Loucy (cell line): Measurements from ENCODE around the gene TMC2.

Experiments
- H2AFZ ChIP-seq: fragments of 200-600 bp; sonication (generic); 2 replicates; pipeline ENCODE4 v1.6.0; 2016; ENCODE audit warnings: antibody characterized with exemption, mild to moderate bottlenecking, low read length, moderate library complexity
- H3F3A ChIP-seq: fragments of 200-600 bp; 2 replicates; pipeline ENCODE4 v1.6.0; 2016; ENCODE audit warnings: antibody characterized with exemption, low read depth, mild to moderate bottlenecking
- H3K27me3 ChIP-seq: fragments of 200-600 bp; sonication (generic); 2 replicates; pipeline ENCODE4 v1.6.1; 2014; ENCODE audit warnings: low read length, mild to moderate bottlenecking; ENCODE audit not compliant: insufficient read depth, poor library complexity, severe bottlenecking
- H3K36me3 ChIP-seq: fragments of 200-600 bp; sonication (generic); 2 replicates; pipeline ENCODE4 v1.6.1; 2016; ENCODE audit warnings: low read length; ENCODE audit not compliant: insufficient read depth
- H3K4me1 ChIP-seq: fragments of 200-600 bp; sonication (generic); 2 replicates; pipeline ENCODE4 v1.5.1; 2014; ENCODE audit warnings: low read length, mild to moderate bottlenecking; ENCODE audit not compliant: insufficient read depth, poor library complexity, severe bottlenecking
- H3K4me2 ChIP-seq: fragments of 200-600 bp; sonication (generic); 2 replicates; pipeline ENCODE4 v1.6.0; 2014; ENCODE audit warnings: antibody characterized with exemption, low read length, low read depth, mild to moderate bottlenecking; ENCODE audit not compliant: poor library complexity, severe bottlenecking
- H3K4me3 ChIP-seq: fragments of 200-600 bp; sonication (generic); 2 replicates; pipeline ENCODE4 v1.5.1; 2014; ENCODE audit warnings: low read length, mild to moderate bottlenecking, mixed read lengths; ENCODE audit not compliant: poor library complexity, severe bottlenecking
- H3K79me2 ChIP-seq: fragments of 200-600 bp; sonication (generic); 2 replicates; pipeline ENCODE4 v1.6.1; 2014; ENCODE audit warnings: low read length; ENCODE audit not compliant: insufficient read depth
- H3K9ac ChIP-seq: fragments of 200-600 bp; sonication (generic); 2 replicates; pipeline ENCODE4 v1.6.0; 2014; ENCODE audit warnings: mild to moderate bottlenecking, low read depth, low read length, moderate library complexity; ENCODE audit not compliant: poor library complexity, severe bottlenecking
- H3K9me2 ChIP-seq: fragments of 200-600 bp; sonication (generic); replicated peaks from 2 replicates; pipeline ENCODE4 v1.6.1; 2016; ENCODE audit warnings: low read depth, low read length, mixed read lengths
- H3K9me3 ChIP-seq: fragments of 200-600 bp; sonication (generic); 2 replicates; pipeline ENCODE4 v1.6.1; 2014; ENCODE audit warnings: mild to moderate bottlenecking, antibody characterized with exemption, low read length, low read depth; ENCODE audit not compliant: insufficient read depth
- H4K20me1 ChIP-seq: fragments of 200-600 bp; sonication (generic); 2 replicates; pipeline ENCODE4 v1.6.0; 2014; ENCODE audit warnings: antibody characterized with exemption, low read length, mild to moderate bottlenecking; ENCODE audit not compliant: insufficient read depth, poor library complexity, severe bottlenecking
- EZH2phosphoT487 ChIP-seq: fragments of 200-600 bp; IDR thresholded peaks from 2 replicates; pipeline ENCODE4 v1.6.1; 2018; ENCODE audit warnings: antibody characterized with exemption, mild to moderate bottlenecking, moderate library complexity, borderline replicate concordance
- TF ChIP-seq, protein P1 (sequence below): fragments of 200-600 bp; sonication (generic); conservative IDR thresholded peaks from 2 replicates; pipeline ENCODE4 v1.5.1; 2014; ENCODE audit warnings: mild to moderate bottlenecking, antibody characterized with exemption, low read length

TMC2 gene

DNA sequence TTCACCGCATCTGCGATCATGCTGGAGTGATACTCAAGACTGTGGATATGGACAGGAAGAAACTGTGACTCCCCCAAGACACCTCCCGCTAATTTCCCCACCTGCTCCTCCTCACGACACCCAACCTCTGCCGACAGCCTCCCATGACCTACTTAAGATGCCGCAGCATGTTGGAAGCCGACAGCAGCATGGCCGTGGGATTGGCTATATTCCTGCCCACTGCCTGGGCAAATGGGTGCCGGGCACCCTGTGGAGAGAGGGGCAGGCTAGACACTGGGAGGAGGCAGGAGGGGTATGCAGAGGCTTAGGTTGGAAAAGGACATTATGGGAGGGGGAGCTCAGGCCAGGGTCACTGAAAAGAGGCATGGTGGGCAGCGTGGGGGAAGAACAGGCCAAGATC is 123.2 kb downstream of the TMC2 start:
- peaks cover 26% of the 10 kb centered on the region for H3K4me1 ChIP-seq
- H2AFZ ChIP-seq: no peak overlapping the region
- peaks cover 55% of the 10 kb centered on the region for H3K79me2 ChIP-seq
- H3K9me3 ChIP-seq: no peaks in the 10 kb centered on the region
- no peak overlapping the region for H3K9ac ChIP-seq
- H3K36me3 ChIP-seq: peaks cover 63% of the 10 kb centered on the region; the same call in 1 of the 2 replicates
- no peaks in the 10 kb centered on the region for H3K9me2 ChIP-seq
- peaks cover 15% of the 10 kb centered on the region; the same call in 1 of the 2 replicates for H3F3A ChIP-seq
- no peak overlapping the region for H3K4me3 ChIP-seq
- no peak overlapping the region for H3K4me2 ChIP-seq
- TF ChIP-seq, protein P1, sequence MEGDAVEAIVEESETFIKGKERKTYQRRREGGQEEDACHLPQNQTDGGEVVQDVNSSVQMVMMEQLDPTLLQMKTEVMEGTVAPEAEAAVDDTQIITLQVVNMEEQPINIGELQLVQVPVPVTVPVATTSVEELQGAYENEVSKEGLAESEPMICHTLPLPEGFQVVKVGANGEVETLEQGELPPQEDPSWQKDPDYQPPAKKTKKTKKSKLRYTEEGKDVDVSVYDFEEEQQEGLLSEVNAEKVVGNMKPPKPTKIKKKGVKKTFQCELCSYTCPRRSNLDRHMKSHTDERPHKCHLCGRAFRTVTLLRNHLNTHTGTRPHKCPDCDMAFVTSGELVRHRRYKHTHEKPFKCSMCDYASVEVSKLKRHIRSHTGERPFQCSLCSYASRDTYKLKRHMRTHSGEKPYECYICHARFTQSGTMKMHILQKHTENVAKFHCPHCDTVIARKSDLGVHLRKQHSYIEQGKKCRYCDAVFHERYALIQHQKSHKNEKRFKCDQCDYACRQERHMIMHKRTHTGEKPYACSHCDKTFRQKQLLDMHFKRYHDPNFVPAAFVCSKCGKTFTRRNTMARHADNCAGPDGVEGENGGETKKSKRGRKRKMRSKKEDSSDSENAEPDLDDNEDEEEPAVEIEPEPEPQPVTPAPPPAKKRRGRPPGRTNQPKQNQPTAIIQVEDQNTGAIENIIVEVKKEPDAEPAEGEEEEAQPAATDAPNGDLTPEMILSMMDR: no peak
- TF ChIP-seq EZH2phosphoT487: no peak
- H3K27me3 ChIP-seq: no peaks in the 10 kb centered on the region
- H4K20me1 ChIP-seq: peaks cover 43% of the 10 kb centered on the region

DNA sequence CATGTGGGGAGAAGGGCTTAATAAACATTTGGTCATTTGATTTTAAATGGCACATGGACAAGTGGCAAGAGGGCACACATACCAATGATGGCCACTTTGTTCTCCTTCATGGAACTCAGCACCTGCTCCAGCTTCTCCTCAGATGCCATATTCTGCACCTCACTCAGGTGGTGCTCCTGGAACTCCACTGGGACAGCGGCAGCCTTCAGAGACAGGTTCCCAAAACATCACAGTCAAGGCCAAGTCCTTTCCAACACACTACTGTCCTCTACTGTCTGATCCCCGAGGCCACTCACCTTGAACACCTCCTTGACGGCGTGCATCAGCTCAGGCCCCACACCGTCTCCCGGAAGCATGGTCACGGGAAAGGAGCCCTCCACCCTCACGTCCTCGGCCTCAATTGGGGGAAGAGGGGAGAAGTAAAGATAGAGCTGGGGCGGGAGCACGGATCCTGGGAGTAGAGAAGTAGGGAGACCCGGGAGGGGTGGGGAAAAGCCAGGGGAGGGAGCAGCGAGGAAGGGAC is 127.1 kb downstream of the TMC2 start:
- no peaks in the 10 kb centered on the region for H3K27me3 ChIP-seq
- peak overlapping the region; percentile 92 for H3K9ac ChIP-seq
- peak overlapping the region; percentile 98 for H3K4me3 ChIP-seq
- H3F3A ChIP-seq: 0 out of 2 replicates have a peak, but pooled peaks cover 8% of the 10 kb centered on the region
- H4K20me1 ChIP-seq: peaks cover 9% of the 10 kb centered on the region
- peaks cover 25% of the 10 kb centered on the region for H3K79me2 ChIP-seq
- TF ChIP-seq EZH2phosphoT487: no peak
- TF ChIP-seq, protein P1: no peak
- H3K4me1 ChIP-seq: peaks cover 12% of the 10 kb centered on the region
- H2AFZ ChIP-seq: peak overlapping the region; percentile 92; the same call in 1 of the 2 replicates
- peak overlapping the region; percentile 99 for H3K4me2 ChIP-seq
- peaks cover 25% of the 10 kb centered on the region; the same call in 1 of the 2 replicates for H3K36me3 ChIP-seq
- H3K9me2 ChIP-seq: no peaks in the 10 kb centered on the region
- H3K9me3 ChIP-seq: no peaks in the 10 kb centered on the region

DNA sequence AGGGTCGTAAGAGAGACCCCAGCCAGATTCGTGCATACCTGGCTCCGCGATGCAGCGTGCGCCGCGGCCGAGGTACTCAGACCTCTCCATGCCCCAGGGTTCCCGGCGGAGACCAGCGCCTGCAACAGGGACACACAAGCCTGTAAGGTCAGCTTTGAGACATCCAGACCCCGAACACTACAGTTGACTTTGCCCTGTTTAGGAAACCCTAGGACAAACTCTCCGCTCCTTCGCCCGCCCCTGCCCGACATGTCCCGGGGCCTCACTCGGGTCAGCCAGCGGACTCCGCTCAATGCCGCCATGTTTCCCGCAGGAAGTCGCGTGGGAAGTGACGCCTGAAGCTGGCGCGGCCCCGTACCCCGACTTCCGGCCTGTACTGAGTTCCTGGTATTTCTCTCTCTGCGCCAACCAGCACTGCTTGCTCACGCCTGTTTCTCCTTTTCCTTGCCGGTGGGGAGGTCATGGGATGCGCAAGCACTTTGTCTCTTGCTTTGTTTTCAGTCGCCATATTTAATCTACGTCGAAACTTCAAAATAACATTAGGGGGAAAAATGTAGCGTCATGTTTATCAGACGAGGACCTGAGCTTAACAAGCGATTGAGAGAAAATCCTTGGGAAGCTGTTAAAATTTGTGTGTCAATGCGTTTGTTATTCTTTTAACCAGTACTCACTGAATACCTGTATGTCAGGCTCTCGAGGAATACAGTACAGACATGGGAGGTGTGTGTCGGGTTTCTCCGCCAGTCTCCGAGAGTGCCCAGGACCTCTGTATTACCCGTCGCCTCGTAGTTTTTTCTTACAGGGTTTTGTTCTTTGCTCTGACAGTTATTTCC is 127.7 kb downstream of the TMC2 start, which contains the start of gene IDH3B:
TSS of gene IDH3B (minus strand) at position 330 of the 833 bp plus-strand sequence. CDS start at position 302, 28 bp downstream.
- Histone ChIP-seq H3K4me3 (peak within 1 kb of the TSS; percentile 98), H3K36me3 (peaks cover 18% of the 10 kb centered on the region; the same call in 1 of the 2 replicates), H3K9me2 (no peaks in the 10 kb centered on the region), H4K20me1 (peaks cover 7% of the 10 kb centered on the region), H3K4me2 (peak within 1 kb of the TSS; percentile 99), H3F3A (0 out of 2 replicates have a peak, but pooled peaks cover 6% of the 10 kb centered on the region), H3K4me1 (peaks cover 12% of the 10 kb centered on the region), H3K9me3 (no peaks in the 10 kb centered on the region), H3K79me2 (peaks cover 25% of the 10 kb centered on the region), H3K9ac (peak within 1 kb of the TSS; percentile 92), H3K27me3 (no peaks in the 10 kb centered on the region), H2AFZ (peak within 1 kb of the TSS; percentile 92)
- TF ChIP-seq, protein P1: no peak
- TF ChIP-seq EZH2phosphoT487: no peak
